Measurements from ENCODE around the gene SCO2. TPM values are rescaled to one million over a fixed set of nuclear protein-coding genes. Genes with fewer than 3 reads are reported as not detected.

Gene SCO2
- total RNA-seq, 2 donors from 2014 or later, result 1.8 to 5.8 TPM

GRCh38 chr22:50476868-50477267 lies 48.5 kb downstream of the SCO2 start:
- H3K27ac ChIP-seq, result no peak overlapping the region
- peaks cover 30% of the 10 kb centered on the region for H3K4me1 ChIP-seq
- TF ChIP-seq, protein P1, sequence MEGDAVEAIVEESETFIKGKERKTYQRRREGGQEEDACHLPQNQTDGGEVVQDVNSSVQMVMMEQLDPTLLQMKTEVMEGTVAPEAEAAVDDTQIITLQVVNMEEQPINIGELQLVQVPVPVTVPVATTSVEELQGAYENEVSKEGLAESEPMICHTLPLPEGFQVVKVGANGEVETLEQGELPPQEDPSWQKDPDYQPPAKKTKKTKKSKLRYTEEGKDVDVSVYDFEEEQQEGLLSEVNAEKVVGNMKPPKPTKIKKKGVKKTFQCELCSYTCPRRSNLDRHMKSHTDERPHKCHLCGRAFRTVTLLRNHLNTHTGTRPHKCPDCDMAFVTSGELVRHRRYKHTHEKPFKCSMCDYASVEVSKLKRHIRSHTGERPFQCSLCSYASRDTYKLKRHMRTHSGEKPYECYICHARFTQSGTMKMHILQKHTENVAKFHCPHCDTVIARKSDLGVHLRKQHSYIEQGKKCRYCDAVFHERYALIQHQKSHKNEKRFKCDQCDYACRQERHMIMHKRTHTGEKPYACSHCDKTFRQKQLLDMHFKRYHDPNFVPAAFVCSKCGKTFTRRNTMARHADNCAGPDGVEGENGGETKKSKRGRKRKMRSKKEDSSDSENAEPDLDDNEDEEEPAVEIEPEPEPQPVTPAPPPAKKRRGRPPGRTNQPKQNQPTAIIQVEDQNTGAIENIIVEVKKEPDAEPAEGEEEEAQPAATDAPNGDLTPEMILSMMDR (IDR thresholded peaks at IDR 0.05), result no peak
- no peak for DNase-seq
- H3K9ac ChIP-seq (ENCODE audit: low read depth in 2 of 2, low read length in 2 of 2), result no peak overlapping the region
- H3K4me3 ChIP-seq, result no peak overlapping the region
- H3K9me3 ChIP-seq, result no peaks in the 10 kb centered on the region
- intact Hi-C loops (cut with DNase I), result no loop called here
- H3K27me3 ChIP-seq, result peaks cover 19% of the 10 kb centered on the region
- H3K36me3 ChIP-seq, result no peaks in the 10 kb centered on the region

GRCh38 chr22:50475652-50476002 lies 49.8 kb downstream of the SCO2 start:
- Histone ChIP-seq H3K36me3 (no peaks in the 10 kb centered on the region), H3K4me1 (peaks cover 36% of the 10 kb centered on the region), H3K27ac (no peak overlapping the region), H3K9ac (ENCODE audit: low read depth in 2 of 2, low read length in 2 of 2) (peak overlapping the region; percentile 73 to 89), H3K4me3 (peak overlapping the region; percentile 93), H3K27me3 (peaks cover 7% of the 10 kb centered on the region), H3K9me3 (no peaks in the 10 kb centered on the region)
- no peak for DNase-seq
- intact Hi-C loops (cut with DNase I), result no loop called here
- TF ChIP-seq, protein P1 (IDR thresholded peaks at IDR 0.05), result no peak

DNA sequence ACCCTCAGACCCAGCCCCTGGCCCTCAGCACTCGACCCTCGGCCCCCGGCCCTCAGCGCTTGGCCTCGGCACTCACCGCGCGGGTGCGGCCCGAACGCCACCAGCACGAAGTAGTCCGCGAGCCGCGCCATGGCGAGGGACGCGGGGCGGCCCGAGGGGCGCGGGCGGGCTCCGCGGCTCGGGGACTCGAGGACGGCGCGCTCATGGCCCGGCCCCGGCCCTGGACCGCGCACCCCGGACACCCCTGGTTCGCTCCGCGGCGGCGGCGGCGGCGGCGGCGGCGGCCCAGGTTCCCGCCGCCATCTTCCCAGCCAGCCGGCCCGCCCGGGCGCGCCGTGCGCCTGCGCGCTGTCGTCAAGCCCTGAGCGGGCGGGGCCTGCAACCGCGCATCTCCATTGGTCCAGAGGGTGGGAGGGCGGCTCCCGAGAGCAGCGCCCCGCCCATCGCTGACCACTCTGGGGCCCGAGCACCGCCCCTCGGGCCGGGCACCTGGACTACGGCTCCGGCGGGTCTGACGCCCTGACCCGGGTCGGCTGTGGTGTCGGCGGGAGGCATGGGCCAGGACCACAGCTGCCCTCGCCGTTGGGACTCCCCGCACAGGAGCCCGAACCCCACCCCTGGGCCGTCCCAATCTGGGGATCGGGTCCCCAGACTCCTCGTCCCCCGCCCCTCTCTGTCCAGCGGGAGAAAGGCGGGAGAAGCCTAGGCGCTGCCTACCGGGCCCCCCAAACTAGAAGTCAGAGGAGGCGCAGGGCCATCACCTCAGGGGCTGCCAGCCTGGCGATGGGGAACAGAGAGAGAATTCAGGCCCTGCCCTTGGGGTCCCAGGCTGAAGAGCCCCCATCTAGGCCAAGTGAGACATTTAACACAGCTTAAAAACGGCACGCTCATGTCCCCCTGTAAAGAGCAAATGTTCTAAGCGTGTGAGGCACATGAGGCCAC lies 50.4 kb downstream of the SCO2 start, which contains the start of gene SBF1:
Gene SBF1 (minus strand): TSS at position 326 of the 942 bp plus-strand sequence. CDS start 195 bp downstream, at position 131.
- Histone ChIP-seq H3K27ac (peak within 1 kb of the TSS; percentile 65), H3K9ac (ENCODE audit: low read depth in 2 of 2, low read length in 2 of 2) (peak within 1 kb of the TSS; percentile 82 to 89), H3K9me3 (no peaks in the 10 kb centered on the region), H3K36me3 (no peaks in the 10 kb centered on the region), H3K4me1 (peaks cover 42% of the 10 kb centered on the region), H3K27me3 (peaks cover 1% of the 10 kb centered on the region), H3K4me3 (peak within 1 kb of the TSS; percentile 93)
- intact Hi-C loops (cut with DNase I), result no loop called here
- DNase-seq, result peak; percentile 91
- TF ChIP-seq, protein P1 (IDR thresholded peaks at IDR 0.05), result no peak

DNA sequence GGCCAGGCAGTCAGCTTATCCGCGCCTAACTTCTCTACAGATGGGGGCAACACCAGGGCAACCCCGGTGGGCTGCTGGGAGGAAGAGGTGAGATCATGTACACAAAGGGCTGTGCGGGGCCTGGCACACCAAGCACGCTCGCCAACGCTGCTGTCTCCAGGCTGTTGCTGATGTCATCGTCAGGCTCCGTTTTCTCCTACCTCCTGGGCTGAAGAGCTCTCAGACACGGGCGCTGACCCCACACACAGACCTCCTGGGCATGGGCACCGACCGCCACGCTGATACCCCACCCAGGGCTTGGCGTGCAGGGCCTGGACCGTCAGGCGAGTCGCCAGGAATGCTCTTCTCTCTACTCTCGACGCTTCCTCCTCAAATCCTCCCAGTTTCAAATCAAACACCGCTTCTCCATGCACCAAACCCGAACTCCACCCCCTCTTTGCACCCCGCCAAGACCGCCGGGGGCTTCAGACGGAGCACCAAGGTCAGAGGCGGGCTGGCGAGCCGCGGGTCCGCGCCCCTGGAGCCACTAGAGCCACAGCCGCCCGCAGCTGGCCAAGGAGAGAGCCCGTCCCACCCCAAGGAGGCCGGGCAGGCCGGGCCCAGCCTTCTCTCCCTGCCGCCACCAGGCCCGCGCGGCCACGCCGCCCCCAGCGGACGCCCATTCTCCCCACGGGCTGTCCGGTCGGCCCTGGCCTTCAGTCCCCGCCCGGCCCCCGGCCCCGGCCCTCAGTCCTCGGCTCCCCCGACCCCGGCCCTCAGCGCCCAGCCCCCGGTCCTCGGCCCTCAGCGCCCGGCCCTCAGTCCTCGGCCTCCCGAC lies 51.3 kb downstream of the SCO2 start:
- TF ChIP-seq, protein P1 (IDR thresholded peaks at IDR 0.05), result no peak
- intact Hi-C loops (cut with DNase I), result no loop called here
- peak overlapping the region; percentile 93 for H3K4me3 ChIP-seq
- H3K9ac ChIP-seq (ENCODE audit: low read depth in 2 of 2, low read length in 2 of 2), result peak overlapping the region; percentile 81 to 82
- no peaks in the 10 kb centered on the region for H3K9me3 ChIP-seq
- peak overlapping the region; percentile 65 for H3K27ac ChIP-seq
- H3K27me3 ChIP-seq, result no peaks in the 10 kb centered on the region
- DNase-seq, result peak; percentile 47
- H3K4me1 ChIP-seq, result peaks cover 48% of the 10 kb centered on the region
- no peaks in the 10 kb centered on the region for H3K36me3 ChIP-seq

Other genes starting within 250 kb of the SCO2 start
- gene PLXNB2, start 218.0 kb downstream of the SCO2 start, total RNA-seq, result 100 to 1,000 TPM; 270 to 339 TPM
- gene DENND6B, start 198.6 kb downstream of the SCO2 start, total RNA-seq, result 1 to 10 TPM; 2.4 to 4.0 TPM
- gene PPP6R2, start 182.3 kb downstream of the SCO2 start, total RNA-seq, result 10 to 100 TPM; 34.1 to 55.9 TPM
- 100 to 1,000 TPM in 1 of 2 donors, 10 to 100 TPM in 1; 68.3 to 101 TPM for gene SBF1, start 50.6 kb downstream of the SCO2 start, total RNA-seq
- gene ADM2, start 44.1 kb downstream of the SCO2 start, total RNA-seq, result 1 to 10 TPM; 4.4 to 5.1 TPM
- gene MIOX, start 38.7 kb downstream of the SCO2 start, total RNA-seq, result not detected
- 10 to 100 TPM; 51.1 to 60.0 TPM for gene LMF2, start 17.9 kb downstream of the SCO2 start, total RNA-seq
- gene NCAPH2, start 17.4 kb downstream of the SCO2 start, total RNA-seq, result 10 to 100 TPM; 27.4 to 71.5 TPM
- gene TYMP, start 4.4 kb upstream of the SCO2 start, total RNA-seq, result 10 to 100 TPM; 22.6 to 28.0 TPM
- under 1 TPM; 0.07 to 0.16 TPM for gene KLHDC7B, start 20.3 kb upstream of the SCO2 start, total RNA-seq
- not detected for gene SYCE3, start 37.3 kb upstream of the SCO2 start, total RNA-seq
- 10 to 100 TPM; 20.1 to 21.7 TPM for gene CPT1B, start 52.8 kb upstream of the SCO2 start, total RNA-seq
- 10 to 100 TPM; 52.6 to 89.7 TPM for gene CHKB, start 57.3 kb upstream of the SCO2 start, total RNA-seq
- gene MAPK8IP2, start 75.2 kb upstream of the SCO2 start, total RNA-seq, result 1 to 10 TPM; 1.2 to 1.4 TPM
- gene ARSA, start 102.6 kb upstream of the SCO2 start, total RNA-seq, result 10 to 100 TPM; 40.6 to 61.0 TPM
- 1 to 10 TPM; 3.6 to 4.3 TPM for gene SHANK3, start 147.2 kb upstream of the SCO2 start, total RNA-seq
- gene ACR, start 212.6 kb upstream of the SCO2 start, total RNA-seq, result under 1 TPM; 0.77 to 0.80 TPM

Data from colonic mucosa (tissue), 4 donors.